Adrenal gland (tissue), 12 donors: ENCODE results near the gene CNGB1. TPM values are rescaled to one million over a fixed set of nuclear protein-coding genes. Genes with fewer than 3 reads are reported as not detected.

Source experiments
- DNase-seq, 7 donors: peaks; one replicate each; pipeline ENCODE4 v3.0.0-alpha.2; 2019 to 2020
- H3K27ac ChIP-seq, 5 donors: fragments of 200-600 bp; sonication (generic) in 4 of 5; 1 replicate in 3 of 5; 2 replicates in 2 of 5; pipeline versions ENCODE4 v1.5.1 to v1.8.0; 2016 to 2020; ENCODE audit warnings: mild to moderate bottlenecking in 1 of 5
- H3K27me3 ChIP-seq: fragments of 200-600 bp; 2 replicates; pipeline ENCODE4 v1.8.0; 2021
- H3K36me3 ChIP-seq, 2 donors: fragments of 200-600 bp; replicated peaks in 1 of 2; 1 replicate in 1 of 2; 2 replicates in 1 of 2; pipeline versions ENCODE4 v1.5.1 to v1.8.0; 2018 to 2022
- H3K4me1 ChIP-seq, 2 donors: fragments of 200-600 bp; replicated peaks in 1 of 2; 1 replicate in 1 of 2; 2 replicates in 1 of 2; pipeline versions ENCODE4 v1.5.1 to v1.8.0; 2018 to 2021
- H3K4me3 ChIP-seq, 4 donors: fragments of 200-600 bp; sonication (generic) in 3 of 4; one replicate each; pipeline ENCODE4 v1.5.1; 2016 to 2018
- H3K9me3 ChIP-seq, 3 donors: fragments of 200-600 bp; sonication (generic) in 1 of 3; replicated peaks in 1 of 3; 1 replicate in 2 of 3; 2 replicates in 1 of 3; pipeline versions ENCODE4 v1.5.1 to v1.8.0; 2016 to 2021
- POLR2A ChIP-seq, 2 donors: fragments of 450-650 bp; IDR thresholded peaks; one replicate each; pipeline ENCODE4 v1.6.1; 2017; ENCODE audit warnings: antibody characterized with exemption in 2 of 2, mild to moderate bottlenecking in 2 of 2, moderate library complexity in 1 of 2
- WGBS, 4 donors: extraction: QIAGEN DNeasy Blood & Tissue Kit in 2 of 4; methylation state at CpG; one replicate each; pipeline versions ENCODE4 v1.1.5 to v1.1.7; 2013 to 2017; 5-methylcytosine and 5-hydroxymethylcytosine counted together
- intact Hi-C, 2 donors: fragments of 100-400 bp; cut with DNase I; formaldehyde crosslinking; loops; one replicate each; pipeline versions ENCODE4 v1.14.1 to v1.15.0; 2022 to 2023
- polyA plus RNA-seq, 3 donors: library from polyadenylated mRNA; stranded (reverse); fragments of 200-250 nt in 2 of 3; fragments of 350-450 nt in 1 of 3; fragmentation: Illumina TruSeq in 1 of 3; extraction: RNeasy Lipid Tissue Mini Kit (QIAGEN cat#74804) in 1 of 3; gene quantifications; one replicate each; pipeline ENCODE4 v1.2.3, GENCODE V29; 2013 to 2014
- total RNA-seq, 9 donors: library from RNA; depleted of rRNA in 4 of 9; stranded (reverse); fragments of >200 nt in 4 of 9; fragments of 120-200 nt in 1 of 9; fragmentation: NEBNext Ultra II Directional in 1 of 9; extraction: Animal tissue kit (Norgen Biotek cat#: 25700) in 1 of 9; gene quantifications; one replicate each; pipeline versions ENCODE4 v1.1.0 to v1.2.4, GENCODE V29; 2013 to 2023
- TF ChIP-seq, protein P1 (sequence below), 6 experiments: fragments of 450-650 bp in 4 of 6; fragments of 200-600 bp in 2 of 6; sonication (generic) in 1 of 6; IDR thresholded peaks; 1 replicate in 5 of 6; 2 replicates in 1 of 6; pipeline versions ENCODE4 v1.5.1 to v1.8.0; 2016 to 2021; ENCODE audit warnings: antibody characterized with exemption in 6 of 6, mild to moderate bottlenecking in 2 of 6, moderate library complexity in 1 of 6
- donor health status: healthy with polysubstance abuse.
- donor health status: Bipolar disorder and iron deficiency.
- donor health status: DM: yes; HTN: yes; CAD: no.
- donor health status: DM: no; HTN: no; CAD: no.
- donor health status: DM: no; HTN: no; CAD: no.
- donor health status: DM: yes; HTN: yes; CAD: no.

CNGB1 gene
- total and polyA plus RNA-seq, 12 donors = 0.67 to 2.4 (median 1.5) TPM; not detected in 5

DNA sequence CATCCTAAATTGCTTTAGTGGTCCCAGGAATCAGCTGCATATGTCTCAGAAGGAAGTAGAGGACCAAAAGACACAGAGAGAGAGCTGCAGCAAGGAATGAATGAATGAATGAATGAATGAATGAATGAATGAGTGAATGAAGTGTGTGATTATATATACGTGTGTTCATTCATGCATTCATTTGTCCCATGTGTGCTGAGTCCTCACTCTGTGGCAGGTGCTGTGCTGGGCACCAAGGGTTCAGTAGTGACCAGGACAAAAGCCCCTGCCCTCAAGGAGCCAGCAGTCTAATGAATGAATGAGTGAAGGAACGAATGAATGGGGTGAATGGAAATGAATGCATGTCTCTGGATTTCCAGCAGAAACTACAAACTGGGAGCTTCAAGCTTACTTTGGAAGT is 9.4 kb downstream of the CNGB1 start:
- 47 to 65% (median 57%) methylated on average over 2 of the region's 2 CpGs for WGBS, 4 donors
- Histone ChIP-seq H3K4me3 (no peak overlapping the region), H3K27me3 (no peaks in the 10 kb centered on the region), H3K27ac (no peak overlapping the region), H3K36me3 (no peaks in the 10 kb centered on the region), H3K9me3 (no peaks in the 10 kb centered on the region), H3K4me1 (no peaks in the 10 kb centered on the region)
- TF ChIP-seq, protein P1, sequence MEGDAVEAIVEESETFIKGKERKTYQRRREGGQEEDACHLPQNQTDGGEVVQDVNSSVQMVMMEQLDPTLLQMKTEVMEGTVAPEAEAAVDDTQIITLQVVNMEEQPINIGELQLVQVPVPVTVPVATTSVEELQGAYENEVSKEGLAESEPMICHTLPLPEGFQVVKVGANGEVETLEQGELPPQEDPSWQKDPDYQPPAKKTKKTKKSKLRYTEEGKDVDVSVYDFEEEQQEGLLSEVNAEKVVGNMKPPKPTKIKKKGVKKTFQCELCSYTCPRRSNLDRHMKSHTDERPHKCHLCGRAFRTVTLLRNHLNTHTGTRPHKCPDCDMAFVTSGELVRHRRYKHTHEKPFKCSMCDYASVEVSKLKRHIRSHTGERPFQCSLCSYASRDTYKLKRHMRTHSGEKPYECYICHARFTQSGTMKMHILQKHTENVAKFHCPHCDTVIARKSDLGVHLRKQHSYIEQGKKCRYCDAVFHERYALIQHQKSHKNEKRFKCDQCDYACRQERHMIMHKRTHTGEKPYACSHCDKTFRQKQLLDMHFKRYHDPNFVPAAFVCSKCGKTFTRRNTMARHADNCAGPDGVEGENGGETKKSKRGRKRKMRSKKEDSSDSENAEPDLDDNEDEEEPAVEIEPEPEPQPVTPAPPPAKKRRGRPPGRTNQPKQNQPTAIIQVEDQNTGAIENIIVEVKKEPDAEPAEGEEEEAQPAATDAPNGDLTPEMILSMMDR (IDR thresholded peaks at IDR 0.05) = no peak
- no peak for TF ChIP-seq POLR2A (IDR thresholded peaks at IDR 0.05)
- no peak for DNase-seq
- intact Hi-C loops = loop anchor here in 1 of 2 donors (2.0 kb wide), 1 partner anchor 31 kb away; no protein-coding TSS in a partner anchor

DNA sequence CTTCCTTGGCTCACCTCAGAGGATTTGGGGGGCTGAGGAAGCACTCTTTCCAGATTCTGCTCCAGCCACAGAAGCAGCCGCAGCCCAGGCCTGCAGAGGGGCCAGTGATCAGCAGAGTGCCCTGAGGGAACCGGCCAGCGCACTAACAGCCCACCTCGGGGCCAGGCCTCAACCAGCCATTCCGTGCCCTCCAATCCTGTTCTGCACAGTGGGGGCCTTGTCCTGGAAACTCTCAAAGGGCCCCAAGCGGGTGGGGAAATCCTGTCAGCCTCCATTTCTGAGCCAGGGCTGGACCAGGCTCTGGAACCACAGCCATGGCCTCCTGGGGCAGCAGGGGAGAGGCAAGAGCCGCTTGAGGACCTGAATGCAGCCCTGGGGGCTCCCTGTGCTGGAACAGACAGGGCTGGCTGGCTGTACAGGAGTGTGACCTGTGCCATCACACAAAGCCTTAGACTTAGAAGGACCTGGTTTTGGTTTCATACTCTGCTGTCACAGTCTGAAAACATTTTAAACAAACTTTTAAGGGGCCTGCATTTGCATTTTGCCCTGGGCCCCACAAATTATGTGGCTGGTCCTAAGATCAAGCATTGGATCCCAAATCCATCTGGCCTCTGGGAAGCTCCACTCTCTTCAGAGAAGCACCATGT is 10.0 kb downstream of the CNGB1 start:
- no peak overlapping the region for H3K27ac ChIP-seq
- TF ChIP-seq POLR2A (IDR thresholded peaks at IDR 0.05) = no peak
- TF ChIP-seq, protein P1 (IDR thresholded peaks at IDR 0.05) = no peak
- no peaks in the 10 kb centered on the region for H3K36me3 ChIP-seq

DNA sequence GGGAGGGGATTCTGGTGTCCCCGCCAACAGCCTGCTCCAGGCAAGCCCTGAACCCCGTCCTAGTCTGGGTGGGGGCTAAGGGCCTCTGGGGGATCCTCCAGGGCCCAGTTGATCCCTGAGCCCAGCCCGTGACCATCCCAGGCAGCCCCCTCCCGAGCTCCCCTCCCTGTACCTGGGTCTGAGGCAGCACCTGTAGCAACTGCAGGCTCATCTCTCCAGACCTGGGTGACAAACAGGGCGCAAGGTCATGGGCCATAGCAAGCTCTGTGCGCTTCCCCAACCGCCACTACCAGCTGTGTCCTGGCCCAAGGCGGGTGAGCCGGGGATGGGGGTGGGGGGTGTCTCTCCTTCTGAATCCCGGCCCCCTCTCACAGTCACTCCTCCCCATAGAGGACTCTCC is 10.6 kb downstream of the CNGB1 start:
- Histone ChIP-seq H3K4me3 (no peak overlapping the region), H3K27me3 (no peaks in the 10 kb centered on the region), H3K4me1 (no peaks in the 10 kb centered on the region), H3K27ac (no peak overlapping the region), H3K9me3 (no peaks in the 10 kb centered on the region), H3K36me3 (no peaks in the 10 kb centered on the region)
- DNase-seq = no peak
- TF ChIP-seq, protein P1 (IDR thresholded peaks at IDR 0.05) = no peak
- WGBS, 4 donors = 69 to 86% (median 83%) methylated on average over 4 to 10 of the region's 10 CpGs; no CpG with 5 or more reads in 1 of the 4 donors
- intact Hi-C loops = loop anchor here in 1 of 2 donors (2.0 kb wide), 1 partner anchor 30 kb away; no protein-coding TSS in a partner anchor

More for the DNA sequence above, 10.0 kb downstream of the CNGB1 start:
- no peak for DNase-seq
- Histone ChIP-seq H3K4me3 (no peak overlapping the region), H3K27me3 (no peaks in the 10 kb centered on the region), H3K4me1 (no peaks in the 10 kb centered on the region), H3K9me3 (no peaks in the 10 kb centered on the region)
- WGBS, 4 donors = 83 to 94% (median 90%) methylated on average over 4 to 7 of the region's 7 CpGs
- intact Hi-C loops = loop anchor here in 1 of 2 donors (2.0 kb wide), 1 partner anchor 30 kb away; no protein-coding TSS in a partner anchor

DNA sequence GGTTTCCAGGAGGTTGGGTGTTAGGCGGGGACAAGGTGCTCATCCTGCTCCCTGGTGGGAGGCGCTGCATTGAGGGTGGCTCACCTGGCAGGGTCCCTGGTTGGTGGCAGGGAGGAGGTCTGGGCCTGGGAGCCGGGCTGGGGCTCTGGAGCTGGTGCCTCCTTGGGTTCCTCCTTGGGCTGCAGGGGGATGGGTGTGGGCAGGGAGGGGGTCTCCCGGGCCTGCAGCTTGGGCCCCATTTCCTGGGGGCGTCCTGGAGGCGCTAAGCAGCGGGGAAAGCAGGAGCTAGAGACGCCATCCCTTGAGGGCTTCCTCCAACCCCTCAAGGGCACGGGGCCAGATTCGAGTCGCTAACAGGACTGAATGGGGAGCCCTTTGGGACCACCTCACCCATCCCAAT is 11.1 kb downstream of the CNGB1 start:
- WGBS, 4 donors = 87 to 94% (median 90%) methylated on average over 10 to 11 of the region's 11 CpGs; no CpG with 5 or more reads in 1 of the 4 donors
- TF ChIP-seq POLR2A (IDR thresholded peaks at IDR 0.05) = no peak
- TF ChIP-seq, protein P1 (IDR thresholded peaks at IDR 0.05) = no peak
- Histone ChIP-seq H3K27ac (no peak overlapping the region), H3K36me3 (no peaks in the 10 kb centered on the region), H3K4me1 (no peaks in the 10 kb centered on the region), H3K9me3 (no peaks in the 10 kb centered on the region), H3K27me3 (no peaks in the 10 kb centered on the region), H3K4me3 (no peak overlapping the region)
- intact Hi-C loops = loop anchor here in 1 of 2 donors (2.0 kb wide), 1 partner anchor 29 kb away; no protein-coding TSS in a partner anchor
- no peak for DNase-seq
